K562 (cell line): ENCODE data around the gene NDOR1. TPM values are rescaled to one million over a fixed set of nuclear protein-coding genes. Genes with fewer than 3 reads are reported as not detected.
A peak's percentile ranks its signal among the peaks of the same experiment; 100 is the strongest.

ENCODE experiments used
- FOXA3 ChIP-seq, 2 experiments: fragments of 450-650 bp in 1 of 2; sonication (generic) in 1 of 2; formaldehyde crosslinking; IDR thresholded peaks in 1 of 2; conservative IDR thresholded peaks in 1 of 2; 2 replicates each; pipeline versions ENCODE4 v1.4.0 to v1.8.0; 2020 to 2022; ENCODE audit warnings: mild to moderate bottlenecking in 2 of 2, missing genetic modification reagents in 1 of 2
- HDAC1 ChIP-seq, 2 experiments: fragments of 450-650 bp; IDR thresholded peaks; 2 replicates each; pipeline ENCODE4 v1.6.1; 2016 to 2017; ENCODE audit warnings: inconsistent platforms in 1 of 2, mild to moderate bottlenecking in 1 of 2, moderate library complexity in 1 of 2
- HLTF ChIP-seq: fragments of 450-650 bp; IDR thresholded peaks from 2 replicates; pipeline ENCODE4 v1.6.1; 2016
- HOXB6 ChIP-seq: fragments of 250-450 bp; sonication (Bioruptor Pico); IDR thresholded peaks from 2 replicates; pipeline ENCODE4 v1.5.1; 2022; ENCODE audit warnings: mild to moderate bottlenecking, borderline replicate concordance
- NEUROD1 ChIP-seq: fragments of 150-350 bp; IDR thresholded peaks from 2 replicates; pipeline ENCODE4 v1.6.1; 2014; ENCODE audit warnings: borderline replicate concordance, low read length, low read depth; ENCODE audit not compliant: partially characterized antibody
- PCBP2 ChIP-seq: fragments of 200-400 bp; formaldehyde crosslinking; IDR thresholded peaks from 2 replicates; pipeline ENCODE4 v1.6.1; 2018; ENCODE audit warnings: low read length, low read depth, mild to moderate bottlenecking, moderate library complexity; ENCODE audit not compliant: poor library complexity, severe bottlenecking
- SP1 ChIP-seq: sonication (generic); formaldehyde crosslinking; IDR thresholded peaks from 2 replicates; pipeline ENCODE4 v1.8.1; 2022; ENCODE audit warnings: mild to moderate bottlenecking, missing genetic modification reagents
- TBP ChIP-seq: optimal IDR thresholded peaks from 2 replicates; pipeline ENCODE3; 2011; ENCODE audit warnings: low read depth, low read length, improper control_type of control experiment
- ZKSCAN1 ChIP-seq: fragments of 150-350 bp; IDR thresholded peaks from 2 replicates; pipeline ENCODE4 v1.6.1; 2016; ENCODE audit warnings: low read depth, low read length
- ZNF41 ChIP-seq: fragments of 250-450 bp; sonication (Bioruptor Pico); conservative IDR thresholded peaks from 2 replicates; pipeline ENCODE4 v1.4.0; 2020; ENCODE audit warnings: mild to moderate bottlenecking
- ZNF589 ChIP-seq: fragments of 200-800 bp; sonication (Bioruptor generic); IDR thresholded peaks from 2 replicates; pipeline ENCODE4 v1.6.1; 2016; ENCODE audit warnings: low read depth, missing genetic modification characterization, missing compliant biosample characterization
- polyA plus RNA-seq, 8 experiments: library from polyadenylated mRNA; depleted of rRNA in 4 of 8; stranded (reverse) in 5 of 8; unstranded in 3 of 8; fragments of >200 nt; fragmentation: Nextera tagmentation in 2 of 8; fragmentation: Illumina TruSeq in 1 of 8; extraction: Ambion mirVana in 2 of 8; extraction: Trizol in 1 of 8; gene quantifications; 2 replicates each; pipeline versions ENCODE4 v1.2.1 to v1.2.3, GENCODE V29; 2011 to 2014; ENCODE audit warnings: inconsistent platforms in 1 of 8, missing spikeins in 1 of 8
- total RNA-seq, 7 experiments: library from RNA; depleted of rRNA in 6 of 7; stranded (reverse); fragments of >200 nt in 6 of 7; fragmentation: Illumina TruSeq in 2 of 7; extraction: Trizol in 2 of 7; gene quantifications; 2 replicates each; pipeline versions ENCODE4 v1.2.1 to v1.2.3, GENCODE V29; 2011 to 2021; ENCODE audit warnings: low replicate concordance in 1 of 7
- TF ChIP-seq, protein P1 (sequence below): fragments of 450-650 bp; conservative IDR thresholded peaks from 2 replicates; pipeline ENCODE4 v1.6.1; 2016; ENCODE audit warnings: missing genetic modification characterization, low read depth, mild to moderate bottlenecking, missing compliant biosample characterization, moderate library complexity
- TF ChIP-seq, protein P2 (sequence below): fragments of 250-450 bp; sonication (Bioruptor Pico); IDR thresholded peaks from 2 replicates; pipeline ENCODE4 v1.8.0; 2022; ENCODE audit warnings: moderate library complexity, mild to moderate bottlenecking, inconsistent platforms
- TF ChIP-seq, protein P3 (sequence below): fragments of 450-650 bp; IDR thresholded peaks from 2 replicates; pipeline ENCODE4 v1.7.1; 2018; ENCODE audit warnings: mild to moderate bottlenecking, low read depth; ENCODE audit not compliant: partially characterized antibody
- TF ChIP-seq, protein P4 (sequence below): fragments of 450-650 bp; conservative IDR thresholded peaks from 2 replicates; pipeline ENCODE4 v1.6.1; 2016; ENCODE audit warnings: missing genetic modification characterization, low read depth, mild to moderate bottlenecking, control low read depth, missing compliant biosample characterization
- TF ChIP-seq, protein P5 (sequence below): fragments of 450-650 bp; formaldehyde crosslinking; IDR thresholded peaks from 2 replicates; pipeline ENCODE4 v1.4.0; 2020; ENCODE audit warnings: mild to moderate bottlenecking, mixed read lengths

The NDOR1 gene
- total and polyA plus RNA-seq, 9 of the 15 experiments (the other 6 are each of a cell fraction or from before 2014, with no cell fraction given), result 0.06 to 36.9 (median 6.9) TPM

DNA sequence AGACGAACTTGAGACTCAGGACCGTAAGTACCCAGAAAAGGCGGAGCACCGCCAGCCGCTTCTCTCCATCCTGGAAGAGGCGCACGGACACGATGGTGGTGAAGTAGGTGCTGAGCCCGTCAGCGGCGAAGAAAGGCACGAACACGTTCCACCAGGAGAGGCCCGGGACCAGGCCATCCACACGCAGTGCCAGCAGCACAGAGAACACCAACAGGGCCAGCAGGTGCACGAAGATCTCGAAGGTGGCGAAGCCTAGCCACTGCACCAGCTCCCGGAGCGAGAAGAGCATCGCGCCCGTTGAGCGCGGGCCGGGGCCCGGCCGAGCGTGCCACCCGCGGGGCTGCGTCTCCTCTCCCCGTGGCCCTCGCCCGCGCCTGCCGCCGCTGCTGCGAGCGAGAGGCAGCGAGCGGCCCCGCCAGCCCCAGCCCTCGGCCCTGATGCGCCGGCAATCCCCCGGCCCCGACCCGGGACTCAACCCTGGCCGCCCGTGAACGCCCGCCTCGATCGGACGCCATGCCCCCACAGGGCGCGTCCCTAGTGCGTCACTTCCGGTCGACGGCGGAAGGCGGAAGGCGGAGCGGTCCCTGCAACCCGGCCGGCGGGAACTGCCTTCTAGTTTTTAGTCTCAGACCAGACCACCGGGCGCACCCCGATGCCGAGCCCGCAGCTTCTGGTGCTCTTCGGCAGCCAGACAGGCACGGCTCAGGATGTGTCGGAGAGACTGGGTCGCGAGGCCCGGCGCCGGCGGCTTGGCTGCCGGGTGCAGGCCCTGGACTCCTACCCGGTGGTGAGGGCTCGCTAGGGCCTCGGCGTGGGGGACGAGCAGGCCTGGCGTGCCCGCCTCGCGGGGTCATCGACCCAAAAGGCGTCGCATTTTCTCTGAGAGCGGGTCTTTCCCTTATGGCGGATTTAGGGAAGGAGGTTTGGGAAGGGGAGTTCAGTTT is at the start of gene NDOR1, which contains the start of gene TMEM203 (continued):
- TF ChIP-seq HDAC1 (IDR thresholded peaks at IDR 0.05), result peak; percentile 77 to 94; a peak in 3 of 4 replicates
- TF ChIP-seq, protein P1, sequence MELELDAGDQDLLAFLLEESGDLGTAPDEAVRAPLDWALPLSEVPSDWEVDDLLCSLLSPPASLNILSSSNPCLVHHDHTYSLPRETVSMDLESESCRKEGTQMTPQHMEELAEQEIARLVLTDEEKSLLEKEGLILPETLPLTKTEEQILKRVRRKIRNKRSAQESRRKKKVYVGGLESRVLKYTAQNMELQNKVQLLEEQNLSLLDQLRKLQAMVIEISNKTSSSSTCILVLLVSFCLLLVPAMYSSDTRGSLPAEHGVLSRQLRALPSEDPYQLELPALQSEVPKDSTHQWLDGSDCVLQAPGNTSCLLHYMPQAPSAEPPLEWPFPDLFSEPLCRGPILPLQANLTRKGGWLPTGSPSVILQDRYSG (tag), result no peak
- no peak for TF ChIP-seq FOXA3 (CRISPR knock-in tag; conservative IDR thresholded peaks at IDR 0.05 in 1 of 2, IDR thresholded peaks at IDR 0.05 in 1 of 2)
- TF ChIP-seq, protein P2, sequence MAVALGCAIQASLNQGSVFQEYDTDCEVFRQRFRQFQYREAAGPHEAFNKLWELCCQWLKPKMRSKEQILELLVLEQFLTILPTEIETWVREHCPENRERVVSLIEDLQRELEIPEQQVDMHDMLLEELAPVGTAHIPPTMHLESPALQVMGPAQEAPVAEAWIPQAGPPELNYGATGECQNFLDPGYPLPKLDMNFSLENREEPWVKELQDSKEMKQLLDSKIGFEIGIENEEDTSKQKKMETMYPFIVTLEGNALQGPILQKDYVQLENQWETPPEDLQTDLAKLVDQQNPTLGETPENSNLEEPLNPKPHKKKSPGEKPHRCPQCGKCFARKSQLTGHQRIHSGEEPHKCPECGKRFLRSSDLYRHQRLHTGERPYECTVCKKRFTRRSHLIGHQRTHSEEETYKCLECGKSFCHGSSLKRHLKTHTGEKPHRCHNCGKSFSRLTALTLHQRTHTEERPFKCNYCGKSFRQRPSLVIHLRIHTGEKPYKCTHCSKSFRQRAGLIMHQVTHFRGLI (CRISPR knock-in tag), result no peak
- peak; percentile 48; the same call in 1 of the 2 replicates for TF ChIP-seq SP1 (CRISPR knock-in tag)
- no peak for TF ChIP-seq PCBP2
- peak; percentile 35 for TF ChIP-seq NEUROD1
- TF ChIP-seq ZNF589 (CRISPR knock-in tag), result no peak
- TF ChIP-seq HOXB6 (CRISPR knock-in tag), result no peak
- TF ChIP-seq, protein P3, sequence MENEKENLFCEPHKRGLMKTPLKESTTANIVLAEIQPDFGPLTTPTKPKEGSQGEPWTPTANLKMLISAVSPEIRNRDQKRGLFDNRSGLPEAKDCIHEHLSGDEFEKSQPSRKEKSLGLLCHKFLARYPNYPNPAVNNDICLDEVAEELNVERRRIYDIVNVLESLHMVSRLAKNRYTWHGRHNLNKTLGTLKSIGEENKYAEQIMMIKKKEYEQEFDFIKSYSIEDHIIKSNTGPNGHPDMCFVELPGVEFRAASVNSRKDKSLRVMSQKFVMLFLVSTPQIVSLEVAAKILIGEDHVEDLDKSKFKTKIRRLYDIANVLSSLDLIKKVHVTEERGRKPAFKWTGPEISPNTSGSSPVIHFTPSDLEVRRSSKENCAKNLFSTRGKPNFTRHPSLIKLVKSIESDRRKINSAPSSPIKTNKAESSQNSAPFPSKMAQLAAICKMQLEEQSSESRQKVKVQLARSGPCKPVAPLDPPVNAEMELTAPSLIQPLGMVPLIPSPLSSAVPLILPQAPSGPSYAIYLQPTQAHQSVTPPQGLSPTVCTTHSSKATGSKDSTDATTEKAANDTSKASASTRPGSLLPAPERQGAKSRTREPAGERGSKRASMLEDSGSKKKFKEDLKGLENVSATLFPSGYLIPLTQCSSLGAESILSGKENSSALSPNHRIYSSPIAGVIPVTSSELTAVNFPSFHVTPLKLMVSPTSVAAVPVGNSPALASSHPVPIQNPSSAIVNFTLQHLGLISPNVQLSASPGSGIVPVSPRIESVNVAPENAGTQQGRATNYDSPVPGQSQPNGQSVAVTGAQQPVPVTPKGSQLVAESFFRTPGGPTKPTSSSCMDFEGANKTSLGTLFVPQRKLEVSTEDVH, result peak; percentile 97
- TF ChIP-seq, protein P4, sequence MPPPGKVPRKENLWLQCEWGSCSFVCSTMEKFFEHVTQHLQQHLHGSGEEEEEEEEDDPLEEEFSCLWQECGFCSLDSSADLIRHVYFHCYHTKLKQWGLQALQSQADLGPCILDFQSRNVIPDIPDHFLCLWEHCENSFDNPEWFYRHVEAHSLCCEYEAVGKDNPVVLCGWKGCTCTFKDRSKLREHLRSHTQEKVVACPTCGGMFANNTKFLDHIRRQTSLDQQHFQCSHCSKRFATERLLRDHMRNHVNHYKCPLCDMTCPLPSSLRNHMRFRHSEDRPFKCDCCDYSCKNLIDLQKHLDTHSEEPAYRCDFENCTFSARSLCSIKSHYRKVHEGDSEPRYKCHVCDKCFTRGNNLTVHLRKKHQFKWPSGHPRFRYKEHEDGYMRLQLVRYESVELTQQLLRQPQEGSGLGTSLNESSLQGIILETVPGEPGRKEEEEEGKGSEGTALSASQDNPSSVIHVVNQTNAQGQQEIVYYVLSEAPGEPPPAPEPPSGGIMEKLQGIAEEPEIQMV (tag), result no peak
- TF ChIP-seq, protein P5, sequence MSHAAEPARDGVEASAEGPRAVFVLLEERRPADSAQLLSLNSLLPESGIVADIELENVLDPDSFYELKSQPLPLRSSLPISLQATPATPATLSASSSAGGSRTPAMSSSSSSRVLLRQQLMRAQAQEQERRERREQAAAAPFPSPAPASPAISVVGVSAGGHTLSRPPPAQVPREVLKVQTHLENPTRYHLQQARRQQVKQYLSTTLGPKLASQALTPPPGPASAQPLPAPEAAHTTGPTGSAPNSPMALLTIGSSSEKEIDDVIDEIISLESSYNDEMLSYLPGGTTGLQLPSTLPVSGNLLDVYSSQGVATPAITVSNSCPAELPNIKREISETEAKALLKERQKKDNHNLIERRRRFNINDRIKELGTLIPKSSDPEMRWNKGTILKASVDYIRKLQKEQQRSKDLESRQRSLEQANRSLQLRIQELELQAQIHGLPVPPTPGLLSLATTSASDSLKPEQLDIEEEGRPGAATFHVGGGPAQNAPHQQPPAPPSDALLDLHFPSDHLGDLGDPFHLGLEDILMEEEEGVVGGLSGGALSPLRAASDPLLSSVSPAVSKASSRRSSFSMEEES (CRISPR knock-in tag), result no peak
- no peak for TF ChIP-seq HLTF
- 0 out of 2 replicates have a peak, but pooled peaks have one; percentile 34 for TF ChIP-seq ZKSCAN1
- TF ChIP-seq ZNF41 (CRISPR knock-in tag), result no peak
- TF ChIP-seq TBP, result peak; percentile 82
